Fibroblast of lung (primary cell): ENCODE measurements around the gene LRRC8A. TPM values are rescaled to one million over a fixed set of nuclear protein-coding genes. Genes with fewer than 3 reads are reported as not detected.
"Not testable (repeated sequence)": the region's sequence is repeated elsewhere in the genome, so short reads cannot be mapped to it uniquely, and the experiment has no call there.

Source experiments
- DNase-seq, 2 donors: peaks; one replicate each; pipeline versions ENCODE4 v3.0.0 to v3.0.0-alpha.2; 2010; ENCODE audit warnings: low read depth in 2 of 2
- H2AFZ ChIP-seq: 2 replicates; pipeline ENCODE4 v1.5.1; 2012; ENCODE audit warnings: low read length, control low read depth, inconsistent platforms
- H3K27ac ChIP-seq: 2 replicates; pipeline ENCODE4 v1.5.1; 2011; ENCODE audit warnings: low read length, control low read depth; ENCODE audit not compliant: insufficient read depth
- H3K27me3 ChIP-seq: 2 replicates; pipeline ENCODE4 v1.5.1; 2011; ENCODE audit warnings: mild to moderate bottlenecking, low read length; ENCODE audit not compliant: control insufficient read depth, insufficient read depth
- H3K36me3 ChIP-seq: 2 replicates; pipeline ENCODE4 v1.5.1; 2011; ENCODE audit warnings: low read length; ENCODE audit not compliant: control insufficient read depth, insufficient read depth
- H3K4me1 ChIP-seq: 2 replicates; pipeline ENCODE4 v1.5.1; 2011; ENCODE audit warnings: low read length; ENCODE audit not compliant: control insufficient read depth, insufficient read depth; ENCODE audit errors: extremely low read depth
- H3K4me2 ChIP-seq: 2 replicates; pipeline ENCODE4 v1.5.1; 2011; ENCODE audit warnings: low read length, control low read depth; ENCODE audit not compliant: insufficient read depth; ENCODE audit errors: extremely low read depth
- H3K4me3 ChIP-seq, 4 experiments: fragments of 200-600 bp in 1 of 4; sonication (generic) in 1 of 4; replicated peaks in 1 of 4; 2 replicates each; pipeline ENCODE4 v1.5.1; 2011 to 2016; ENCODE audit warnings: low read length in 4 of 4, low read depth in 3 of 4, mild to moderate bottlenecking in 3 of 4, control low read depth in 2 of 4, inconsistent platforms in 1 of 4, mixed read lengths in 1 of 4; ENCODE audit not compliant: insufficient read depth in 1 of 4; ENCODE audit errors: control extremely low read depth in 1 of 4
- H3K79me2 ChIP-seq: 2 replicates; pipeline ENCODE4 v1.5.1; 2012; ENCODE audit warnings: mild to moderate bottlenecking, low read length, inconsistent platforms; ENCODE audit not compliant: control insufficient read depth, insufficient read depth
- H3K9ac ChIP-seq: 2 replicates; pipeline ENCODE4 v1.5.1; 2011; ENCODE audit warnings: mild to moderate bottlenecking, low read length, control low read depth; ENCODE audit not compliant: insufficient read depth
- H3K9me3 ChIP-seq: 2 replicates; pipeline ENCODE4 v1.5.1; 2012; ENCODE audit warnings: low read depth, low read length; ENCODE audit not compliant: control insufficient read depth, insufficient read depth
- H4K20me1 ChIP-seq: 2 replicates; pipeline ENCODE4 v1.5.1; 2011; ENCODE audit warnings: low read length; ENCODE audit not compliant: control insufficient read depth, insufficient read depth; ENCODE audit errors: extremely low read depth
- CTCF ChIP-seq, 2 donors: IDR thresholded peaks in 1 of 2; conservative IDR thresholded peaks in 1 of 2; 1 replicate in 1 of 2; 2 replicates in 1 of 2; pipeline ENCODE4 v1.5.1; 2011 to 2012; ENCODE audit warnings: low read length in 2 of 2, control low read depth in 1 of 2, inconsistent platforms in 1 of 2, low read depth in 1 of 2, mild to moderate bottlenecking in 1 of 2
- EZH2 ChIP-seq: IDR thresholded peaks from 2 replicates; pipeline ENCODE4 v1.5.1; 2012; ENCODE audit warnings: low read length, control low read depth, mild to moderate bottlenecking; ENCODE audit errors: missing control alignments
- polyA plus RNA-seq, 2 donors: library from polyadenylated mRNA; depleted of rRNA in 1 of 2; stranded (reverse) in 1 of 2; unstranded in 1 of 2; fragments of >200 nt; gene quantifications; 2 replicates each; pipeline ENCODE4 v1.2.1, GENCODE V29; 2011 to 2012; ENCODE audit warnings: missing spikeins in 1 of 2
- total RNA-seq: library from RNA; depleted of rRNA; stranded (reverse); fragments of >200 nt; gene quantifications from 2 replicates; pipeline ENCODE4 v1.2.1, GENCODE V29; 2014

Gene LRRC8A
- total and polyA plus RNA-seq, 2 donors (not counting 1 experiment from before 2014, with no cell fraction given): 26.1 to 35.4 TPM

GRCh38 chr9:128940271-128940921, 58.5 kb downstream of the LRRC8A start:
- no peaks in the 10 kb centered on the region for H3K9me3 ChIP-seq
- no peak overlapping the region for H2AFZ ChIP-seq
- no peaks in the 10 kb centered on the region for H4K20me1 ChIP-seq
- no peak overlapping the region for H3K27ac ChIP-seq
- no peaks in the 10 kb centered on the region for H3K36me3 ChIP-seq
- H3K27me3 ChIP-seq: no peaks in the 10 kb centered on the region
- DNase-seq: no peak
- TF ChIP-seq EZH2 (no peak), CTCF (conservative IDR thresholded peaks at IDR 0.05 in 1 of 2, IDR thresholded peaks at IDR 0.05 in 1 of 2; ENCODE audit: low read depth in 1 of 2, low read length in 2 of 2) (no peak)
- no peaks in the 10 kb centered on the region for H3K79me2 ChIP-seq
- H3K4me1 ChIP-seq: no peaks in the 10 kb centered on the region
- H3K4me3 ChIP-seq: no peak overlapping the region
- H3K4me2 ChIP-seq: no peak overlapping the region
- H3K9ac ChIP-seq: no peak overlapping the region

GRCh38 chr9:128940946-128941755, 59.2 kb downstream of the LRRC8A start:
- H3K27me3 ChIP-seq: no peaks in the 10 kb centered on the region
- no peaks in the 10 kb centered on the region for H3K36me3 ChIP-seq
- H3K9me3 ChIP-seq: no peaks in the 10 kb centered on the region
- DNase-seq: no peak
- peaks cover 4% of the 10 kb centered on the region for H3K79me2 ChIP-seq
- no peak overlapping the region for H2AFZ ChIP-seq
- H3K9ac ChIP-seq: no peak overlapping the region
- no peak for TF ChIP-seq EZH2
- no peak for TF ChIP-seq CTCF (conservative IDR thresholded peaks at IDR 0.05 in 1 of 2, IDR thresholded peaks at IDR 0.05 in 1 of 2; ENCODE audit: low read depth in 1 of 2, low read length in 2 of 2)
- H3K4me2 ChIP-seq: no peak overlapping the region
- H3K4me1 ChIP-seq: no peaks in the 10 kb centered on the region
- H4K20me1 ChIP-seq: no peaks in the 10 kb centered on the region
- no peak overlapping the region for H3K27ac ChIP-seq
- no peak overlapping the region for H3K4me3 ChIP-seq

DNA sequence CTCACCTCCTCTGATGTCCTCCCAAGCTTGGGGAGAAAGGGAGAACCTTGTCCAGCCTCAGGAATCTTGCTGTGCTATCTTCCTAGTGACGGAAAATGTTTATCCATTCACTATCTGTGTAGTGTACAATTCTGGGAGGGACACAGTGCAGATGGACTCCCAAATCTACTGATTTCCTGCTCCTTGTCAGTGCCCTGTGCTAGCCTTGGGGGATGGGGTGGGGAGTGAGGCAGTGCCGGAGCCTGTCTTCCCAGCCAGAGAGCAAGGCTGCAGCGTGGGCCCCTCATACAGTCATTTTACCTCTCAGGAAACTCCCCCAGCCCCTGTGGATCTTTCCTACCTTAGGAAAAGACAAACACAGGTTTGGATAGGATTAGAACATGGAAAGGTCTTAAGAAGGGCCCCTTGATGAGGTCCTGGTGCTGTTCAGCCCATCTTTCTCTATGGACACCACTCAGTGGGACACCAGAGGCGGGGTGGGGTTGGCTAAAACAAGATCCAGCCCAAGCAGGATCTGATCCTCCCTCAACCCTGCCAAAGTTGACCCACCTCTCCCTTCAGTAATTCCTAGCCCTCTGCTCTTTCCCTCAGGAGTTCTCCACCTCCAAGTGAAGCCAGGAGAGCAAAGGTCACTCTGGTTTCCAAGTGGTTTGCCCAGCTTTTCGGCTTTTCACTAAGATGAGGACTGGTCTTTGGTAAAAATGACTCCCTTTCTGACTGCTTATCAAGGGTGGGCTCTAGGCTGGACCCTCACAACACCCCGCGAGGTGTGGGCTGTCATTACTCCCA, 62.1 kb downstream of the LRRC8A start:
- no peak overlapping the region for H3K9ac ChIP-seq
- no peak overlapping the region for H3K27ac ChIP-seq
- DNase-seq: no peak
- TF ChIP-seq EZH2: no peak
- TF ChIP-seq CTCF (conservative IDR thresholded peaks at IDR 0.05 in 1 of 2, IDR thresholded peaks at IDR 0.05 in 1 of 2; ENCODE audit: low read depth in 1 of 2, low read length in 2 of 2): no peak
- H2AFZ ChIP-seq: no peak overlapping the region
- H3K27me3 ChIP-seq: no peaks in the 10 kb centered on the region
- no peaks in the 10 kb centered on the region for H3K36me3 ChIP-seq
- no peaks in the 10 kb centered on the region for H4K20me1 ChIP-seq
- H3K79me2 ChIP-seq: peaks cover 17% of the 10 kb centered on the region
- H3K9me3 ChIP-seq: no peaks in the 10 kb centered on the region
- H3K4me2 ChIP-seq: no peak overlapping the region
- H3K4me3 ChIP-seq: no peak overlapping the region
- peaks cover 5% of the 10 kb centered on the region for H3K4me1 ChIP-seq

DNA sequence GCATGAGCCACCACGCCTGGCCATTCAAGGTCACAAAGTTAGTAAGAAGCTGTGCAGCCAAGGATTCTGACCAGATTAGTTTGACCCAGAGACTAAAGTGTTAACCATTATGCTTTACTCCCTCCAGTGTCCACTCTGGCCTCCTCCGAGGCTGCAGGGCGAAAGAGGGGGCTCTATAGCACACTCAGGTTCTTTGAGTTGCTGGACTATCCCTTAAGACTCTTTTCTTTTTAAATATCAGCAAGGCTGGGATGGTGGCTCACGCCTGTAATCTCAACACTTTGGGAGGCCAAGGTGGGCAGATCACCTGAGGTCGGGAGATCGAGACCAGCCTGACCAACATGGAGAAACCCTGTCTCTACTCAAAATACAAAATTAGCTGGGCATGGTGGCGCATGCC, 63.0 kb downstream of the LRRC8A start:
- not testable (repeated sequence) for H4K20me1 ChIP-seq, H3K4me1 ChIP-seq, H3K27ac ChIP-seq, H3K4me2 ChIP-seq, DNase-seq, H3K27me3 ChIP-seq, H3K9me3 ChIP-seq, H2AFZ ChIP-seq, H3K36me3 ChIP-seq, H3K9ac ChIP-seq, H3K4me3 ChIP-seq
- peaks cover 17% of the 10 kb centered on the region for H3K79me2 ChIP-seq
